ENCODE results near the gene SYT13.

The SYT13 gene

GRCh38 chr11:45331839-45332238, 45.7 kb upstream of the SYT13 start:
- H3K4me3 ChIP-seq (ENCODE audit: low read depth, low read length) = no peak overlapping the region
- TF ChIP-seq CTCF (IDR thresholded peaks at IDR 0.05; ENCODE audit: control insufficient read depth, extremely low read depth, insufficient read depth) = no peak
- DNase-seq (ENCODE audit: low read depth) = no peak

- H3K4me3 ChIP-seq (ENCODE audit: low read depth, low read length) = no peak overlapping the region
- no peak for TF ChIP-seq CTCF (IDR thresholded peaks at IDR 0.05; ENCODE audit: control insufficient read depth, extremely low read depth, insufficient read depth)
- no peak for DNase-seq (ENCODE audit: low read depth)
Measured at GRCh38 chr11:45328726-45329125, 42.6 kb upstream of the SYT13 start.

- no peak overlapping the region for H3K4me3 ChIP-seq (ENCODE audit: low read depth, low read length)
- no peak for TF ChIP-seq CTCF (IDR thresholded peaks at IDR 0.05; ENCODE audit: control insufficient read depth, extremely low read depth, insufficient read depth)
Measured at GRCh38 chr11:45324459-45324858, 38.3 kb upstream of the SYT13 start.

GRCh38 chr11:45323601-45324249, 37.6 kb upstream of the SYT13 start:
- no peak for DNase-seq (ENCODE audit: low read depth)
- no peak overlapping the region for H3K4me3 ChIP-seq (ENCODE audit: low read depth, low read length)
- TF ChIP-seq CTCF (IDR thresholded peaks at IDR 0.05; ENCODE audit: control insufficient read depth, extremely low read depth, insufficient read depth) = no peak

More at GRCh38 chr11:45324459-45324858, 38.3 kb upstream of the SYT13 start:
- DNase-seq (ENCODE audit: low read depth) = no peak

- DNase-seq (ENCODE audit: low read depth) = no peak
- no peak overlapping the region for H3K4me3 ChIP-seq (ENCODE audit: low read depth, low read length)
- TF ChIP-seq CTCF (IDR thresholded peaks at IDR 0.05; ENCODE audit: control insufficient read depth, extremely low read depth, insufficient read depth) = no peak
Measured at GRCh38 chr11:45322891-45323600, 36.9 kb upstream of the SYT13 start.

- H3K4me3 ChIP-seq (ENCODE audit: low read depth, low read length) = no peak overlapping the region
- no peak for DNase-seq (ENCODE audit: low read depth)
- no peak for TF ChIP-seq CTCF (IDR thresholded peaks at IDR 0.05; ENCODE audit: control insufficient read depth, extremely low read depth, insufficient read depth)
Measured at GRCh38 chr11:45322111-45322705, 36.1 kb upstream of the SYT13 start.
